IPS DF 6.9 (cell line): ENCODE data around the gene CIAPIN1.
"Not testable (repeated sequence)": the region's sequence is repeated elsewhere in the genome, so short reads cannot be mapped to it uniquely, and the experiment has no call there.

Experiments
- DNase-seq: peaks from one replicate; pipeline ENCODE4 v3.0.0-alpha.2; 2013; ENCODE audit warnings: low read depth, low spot score
- H3K27ac ChIP-seq: one replicate; pipeline ENCODE4 v1.5.1; 2013; ENCODE audit warnings: low read length, control low read depth
- H3K27me3 ChIP-seq: 2 replicates; pipeline ENCODE4 v1.6.1; 2013; ENCODE audit warnings: mild to moderate bottlenecking, low read length; ENCODE audit not compliant: control insufficient read depth, insufficient read depth
- H3K36me3 ChIP-seq: 2 replicates; pipeline ENCODE4 v1.6.1; 2013; ENCODE audit warnings: low read length; ENCODE audit not compliant: control insufficient read depth, insufficient read depth
- H3K4me1 ChIP-seq: 2 replicates; pipeline ENCODE4 v1.6.1; 2013; ENCODE audit warnings: low read length; ENCODE audit not compliant: control insufficient read depth, insufficient read depth
- H3K4me3 ChIP-seq: 2 replicates; pipeline ENCODE4 v1.5.1; 2013; ENCODE audit warnings: mild to moderate bottlenecking, low read length
- H3K9me3 ChIP-seq: 2 replicates; pipeline ENCODE4 v1.6.1; 2013; ENCODE audit warnings: low read length, inconsistent platforms; ENCODE audit not compliant: control insufficient read depth, insufficient read depth
- WGBS: extraction: QIAGEN DNeasy Blood & Tissue Kit; methylation state at CpG from one replicate; pipeline ENCODE4 v1.1.7; 2013; ENCODE audit warnings: mixed read lengths, missing lambda C conversion rate; ENCODE audit not compliant: insufficient read length, insufficient coverage; 5-methylcytosine and 5-hydroxymethylcytosine counted together

The CIAPIN1 gene

DNA sequence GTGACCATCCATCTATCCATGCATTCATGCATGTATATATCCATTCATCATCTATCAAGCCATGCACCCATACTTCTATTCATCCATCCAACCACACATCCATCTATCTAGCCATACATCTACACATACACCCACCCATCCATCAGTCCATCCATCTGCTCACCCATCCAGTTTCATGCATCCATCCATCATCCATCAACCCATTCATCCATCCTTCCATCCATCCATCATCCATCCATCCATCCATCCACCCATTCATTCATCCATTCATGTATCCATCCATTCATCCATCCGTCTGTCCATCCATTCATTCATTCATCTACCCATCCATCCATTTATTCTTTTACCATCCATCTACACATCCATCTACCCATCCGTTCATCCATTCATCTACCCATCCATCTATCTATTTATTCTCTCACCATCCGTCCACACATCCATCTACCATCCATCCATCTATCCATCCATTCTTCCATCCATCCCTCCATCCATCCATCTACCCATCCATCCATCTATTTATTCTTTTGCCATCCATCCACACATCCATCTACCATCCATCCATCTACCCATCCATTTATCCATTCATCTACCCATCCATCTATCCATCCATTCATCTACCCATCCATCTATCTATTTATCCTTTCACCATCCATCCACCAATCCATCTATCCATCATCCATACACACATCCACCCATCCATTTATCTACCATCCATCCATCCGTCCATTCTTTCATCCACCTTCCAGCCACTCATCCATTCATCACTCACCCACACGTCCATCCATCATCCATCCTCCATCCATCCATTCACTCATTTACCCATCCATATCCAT, 39.4 kb downstream of the CIAPIN1 start:
- H3K36me3 ChIP-seq: no peaks in the 10 kb centered on the region; the same call in 1 of the 2 replicates
- H3K27ac ChIP-seq: no peak overlapping the region
- peaks cover 2% of the 10 kb centered on the region; the same call in 1 of the 2 replicates for H3K4me1 ChIP-seq
- no peak for DNase-seq
- H3K4me3 ChIP-seq: no peak overlapping the region
- over 99% methylated on average over 5 of the region's 5 CpGs for WGBS
- H3K27me3 ChIP-seq: no peaks in the 10 kb centered on the region
- H3K9me3 ChIP-seq: no peaks in the 10 kb centered on the region

DNA sequence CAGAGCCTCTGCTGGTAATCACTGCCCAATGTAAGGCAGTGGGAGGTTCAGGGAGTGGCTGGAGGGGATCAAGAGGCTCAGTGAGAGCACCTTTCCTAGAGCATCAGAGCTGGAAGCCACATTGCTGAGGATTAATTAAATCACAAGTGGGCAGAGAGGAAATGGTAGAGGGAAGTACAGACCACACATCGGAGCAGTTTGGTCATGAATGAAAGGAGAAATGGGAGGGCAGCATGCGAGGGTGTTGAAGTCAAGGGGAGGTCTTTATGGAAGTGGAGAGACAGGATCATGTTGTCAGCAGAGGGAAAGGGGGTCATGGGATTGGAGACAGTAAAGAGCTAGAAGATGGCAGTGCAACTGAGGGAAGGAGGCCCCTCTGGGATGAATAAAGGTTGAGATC, 40.3 kb downstream of the CIAPIN1 start:
- Histone ChIP-seq H3K27ac (no peak overlapping the region), H3K9me3 (no peaks in the 10 kb centered on the region), H3K27me3 (no peaks in the 10 kb centered on the region), H3K4me3 (no peak overlapping the region), H3K4me1 (peaks cover 2% of the 10 kb centered on the region; the same call in 1 of the 2 replicates), H3K36me3 (no peaks in the 10 kb centered on the region; the same call in 1 of the 2 replicates)
- no peak for DNase-seq
- whole genome bisulfite sequencing: no CpG with 5 or more reads among the region's 2 CpGs

DNA sequence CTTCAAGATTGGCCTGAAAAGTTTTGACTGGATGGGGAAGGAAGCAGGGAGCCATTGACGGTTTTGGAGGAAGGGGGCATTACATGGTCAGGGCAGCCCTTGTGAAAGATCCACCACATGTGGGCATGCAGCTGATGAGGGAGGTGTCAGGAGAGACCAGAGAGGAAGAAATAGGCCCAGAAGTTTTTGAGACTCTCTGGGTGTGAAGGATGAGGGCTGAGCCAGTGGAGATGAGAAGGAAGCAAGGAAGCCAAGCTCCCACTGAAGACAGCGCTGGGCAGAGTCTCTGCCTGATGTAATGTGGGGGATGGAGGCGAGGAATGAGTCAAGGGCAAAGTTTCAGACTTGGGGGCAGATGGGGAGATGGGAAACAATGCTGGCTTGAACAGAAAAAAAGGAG, 42.1 kb downstream of the CIAPIN1 start:
- no CpG with 5 or more reads among the region's 3 CpGs for WGBS
- H3K36me3 ChIP-seq: no peaks in the 10 kb centered on the region; the same call in 1 of the 2 replicates
- no peak overlapping the region for H3K4me3 ChIP-seq
- no peaks in the 10 kb centered on the region for H3K27me3 ChIP-seq
- H3K9me3 ChIP-seq: no peaks in the 10 kb centered on the region
- H3K27ac ChIP-seq: no peak overlapping the region
- no peak for DNase-seq
- 0 out of 2 replicates have a peak, but pooled peaks cover 1% of the 10 kb centered on the region for H3K4me1 ChIP-seq

DNA sequence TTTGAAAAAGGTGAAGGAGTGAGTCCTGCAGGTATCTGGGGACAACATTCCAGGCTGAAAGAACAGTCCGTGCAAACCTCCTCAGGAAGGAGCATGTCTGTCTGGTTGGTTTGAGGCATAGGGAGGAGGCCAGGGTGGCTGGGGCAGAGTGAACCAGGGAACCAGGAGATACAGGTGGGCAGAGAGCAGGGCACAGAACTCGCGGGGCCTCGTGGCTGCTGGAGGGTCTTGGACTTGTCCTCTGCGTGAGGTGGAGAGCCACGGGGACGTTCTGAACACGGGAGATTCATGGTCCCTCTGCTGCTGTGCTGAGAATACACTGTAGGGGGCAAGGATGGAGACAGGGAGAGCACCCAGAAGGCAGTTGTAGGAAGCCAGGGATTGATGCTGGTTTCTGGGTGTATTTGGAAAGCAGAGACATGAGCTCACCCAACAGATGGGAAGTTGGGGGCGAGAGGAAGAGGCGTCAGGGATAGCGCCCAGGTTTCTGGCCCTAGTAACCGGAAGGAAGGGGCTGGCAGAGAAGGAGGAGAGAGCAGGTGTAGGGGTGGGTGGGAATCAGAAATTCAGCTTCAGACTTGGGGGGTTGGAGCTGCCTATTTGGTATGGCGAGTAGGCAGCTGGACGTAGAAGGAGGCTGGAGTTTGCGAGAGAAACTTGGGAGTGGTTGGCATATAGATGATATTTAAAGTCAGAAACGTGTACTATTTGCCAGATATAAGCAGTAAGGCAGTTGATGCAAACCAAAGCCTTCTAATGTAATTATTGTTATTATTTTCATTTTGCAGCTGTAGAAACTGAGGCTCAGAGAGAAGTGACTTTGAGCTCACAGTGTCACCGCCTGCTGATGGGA, 43.0 kb downstream of the CIAPIN1 start, which contains the start of gene CCL17:
TSS of gene CCL17 (plus strand) at position 803 of the 853 bp plus-strand sequence. CDS start 9,166 bp downstream, outside the sequence.
- Histone ChIP-seq H3K4me1 (no peaks in the 10 kb centered on the region), H3K36me3 (no peaks in the 10 kb centered on the region; the same call in 1 of the 2 replicates), H3K27ac (no peak within 1 kb of the TSS), H3K4me3 (no peak within 1 kb of the TSS), H3K27me3 (no peaks in the 10 kb centered on the region), H3K9me3 (no peaks in the 10 kb centered on the region)
- no peak for DNase-seq
- WGBS: no CpG with 5 or more reads among the region's 17 CpGs

DNA sequence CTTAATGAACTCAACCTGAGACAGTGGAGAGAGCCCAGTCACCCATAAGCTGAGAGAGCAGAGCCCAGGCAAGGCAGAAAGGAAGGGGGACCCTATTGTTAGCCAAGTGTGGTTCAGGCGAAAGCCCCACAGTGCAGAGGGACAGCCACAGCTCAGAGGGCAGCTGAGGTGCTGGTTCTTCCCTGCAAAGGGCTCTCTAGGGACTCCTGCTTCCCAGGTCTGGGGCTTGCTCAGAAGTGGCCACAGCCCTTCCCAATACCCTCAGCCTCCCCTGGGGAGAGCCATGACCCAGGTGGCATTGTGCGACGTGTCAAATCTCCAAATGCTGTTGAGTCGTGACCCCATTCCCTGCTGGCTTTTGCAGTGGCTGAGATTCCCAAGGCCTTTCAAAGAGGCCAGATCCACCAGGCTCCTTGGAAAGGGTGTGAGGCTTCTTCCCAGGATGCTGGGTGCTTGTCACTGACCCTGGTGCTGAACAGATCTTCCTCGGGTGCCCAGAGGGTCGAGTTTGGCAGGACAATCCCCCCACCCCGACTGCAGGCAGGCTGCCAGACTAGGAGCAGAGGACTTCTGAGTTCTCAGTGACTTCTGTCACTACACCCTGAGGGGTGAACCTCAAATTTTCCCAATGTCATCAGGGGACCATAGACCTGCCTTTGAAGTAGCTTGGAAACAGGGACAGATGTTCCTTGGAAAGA, 45.1 kb downstream of the CIAPIN1 start:
- Histone ChIP-seq H3K27me3 (no peaks in the 10 kb centered on the region), H3K36me3 (no peaks in the 10 kb centered on the region; the same call in 1 of the 2 replicates), H3K9me3 (no peaks in the 10 kb centered on the region), H3K27ac (no peak overlapping the region), H3K4me1 (no peaks in the 10 kb centered on the region), H3K4me3 (no peak overlapping the region)
- WGBS: no CpG with 5 or more reads among the region's 7 CpGs
- DNase-seq: no peak

DNA sequence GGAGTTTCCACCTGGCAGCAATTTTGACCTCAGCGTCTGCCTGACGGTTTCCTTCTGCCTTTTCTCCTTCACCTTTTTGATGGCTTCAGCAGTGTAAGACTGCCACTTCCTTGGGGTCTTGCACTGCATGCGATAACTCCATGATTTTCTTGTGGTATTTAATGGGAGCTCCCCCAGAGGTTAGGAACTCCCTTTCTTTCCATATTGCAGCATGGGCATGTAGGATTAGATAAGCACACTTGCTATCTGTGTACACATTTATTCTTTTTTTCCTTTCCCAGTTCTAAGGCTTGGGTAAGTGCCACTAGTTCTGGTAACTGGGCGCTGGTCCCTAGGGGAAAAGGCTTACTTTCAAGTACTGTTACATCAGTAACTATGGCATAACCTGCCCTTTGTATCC, 49.7 kb downstream of the CIAPIN1 start:
- H3K36me3 ChIP-seq, DNase-seq, H3K9me3 ChIP-seq, H3K27ac ChIP-seq, H3K4me1 ChIP-seq, H3K27me3 ChIP-seq, H3K4me3 ChIP-seq: not testable (repeated sequence)
- no CpG with 5 or more reads among the region's 4 CpGs for WGBS

DNA sequence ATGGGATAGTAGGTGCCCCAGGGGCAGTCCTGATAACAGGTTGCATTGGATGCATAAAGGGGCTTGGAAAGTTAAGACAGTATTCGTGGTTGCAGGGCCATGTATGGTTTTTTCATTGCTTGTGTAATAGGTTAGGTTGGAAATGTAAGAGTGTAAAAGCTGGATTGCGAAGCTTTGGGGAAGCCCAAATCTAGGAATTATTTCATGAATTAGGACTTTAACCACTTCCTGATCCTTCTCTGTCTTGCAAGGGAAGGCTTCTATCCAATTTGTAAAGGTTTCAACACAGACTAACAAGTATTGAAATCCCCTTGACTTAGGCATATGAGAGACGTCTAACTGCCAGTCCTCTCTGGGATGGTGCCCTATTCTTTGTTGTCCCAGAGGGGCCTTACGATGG, 50.4 kb downstream of the CIAPIN1 start:
- Histone ChIP-seq H3K27me3 (no peaks in the 10 kb centered on the region), H3K27ac (no peak overlapping the region), H3K4me3 (no peak overlapping the region), H3K9me3 (no peaks in the 10 kb centered on the region), H3K36me3 (no peaks in the 10 kb centered on the region), H3K4me1 (no peaks in the 10 kb centered on the region)
- WGBS: no CpG with 5 or more reads among the region's 4 CpGs
- no peak for DNase-seq

DNA sequence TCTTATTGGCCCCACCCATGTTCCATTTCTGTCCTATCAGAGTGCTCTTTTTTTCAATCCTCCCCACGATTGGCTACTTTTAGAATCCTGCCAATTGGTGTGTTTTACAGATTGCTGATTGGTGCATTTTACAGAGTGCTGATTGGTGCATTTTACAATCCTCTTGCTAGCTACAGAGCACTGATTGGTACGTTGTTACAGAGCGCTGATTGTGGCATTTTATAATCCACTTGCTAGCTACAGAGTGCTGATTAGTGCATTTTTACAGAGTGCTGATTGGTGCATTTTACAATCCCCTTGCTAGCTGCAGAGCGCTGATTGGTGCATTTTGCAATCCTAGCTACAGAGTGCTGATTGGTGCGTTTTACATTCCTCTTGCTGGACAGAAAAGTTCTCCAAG, 52.2 kb downstream of the CIAPIN1 start:
- DNase-seq: no peak
- Histone ChIP-seq H3K27ac (no peak overlapping the region), H3K36me3 (no peaks in the 10 kb centered on the region), H3K4me1 (no peaks in the 10 kb centered on the region), H3K9me3 (no peaks in the 10 kb centered on the region), H3K4me3 (no peak overlapping the region), H3K27me3 (no peaks in the 10 kb centered on the region)
- WGBS: no CpG with 5 or more reads among the region's 5 CpGs

DNA sequence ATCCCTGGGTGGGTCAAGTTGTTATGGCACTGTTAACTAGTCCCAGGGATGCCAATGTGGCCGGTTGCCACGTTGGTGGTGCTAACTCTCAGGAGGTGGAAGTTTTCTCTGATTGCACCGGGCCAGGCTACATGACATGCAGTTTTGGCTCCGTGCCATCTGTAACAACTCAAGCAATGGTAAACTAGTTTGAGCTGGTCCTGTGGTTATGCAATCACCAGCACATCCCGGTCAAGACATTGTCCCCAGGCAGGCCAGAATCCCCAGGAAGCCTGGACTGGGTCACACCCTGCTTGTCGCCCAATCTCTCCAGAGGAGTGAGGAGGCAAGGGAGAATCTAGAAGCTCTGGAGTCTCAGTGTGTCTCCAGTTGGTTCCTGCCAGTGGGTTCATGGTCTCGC, 52.7 kb downstream of the CIAPIN1 start:
- Histone ChIP-seq H3K27ac (no peak overlapping the region), H3K9me3 (no peaks in the 10 kb centered on the region), H3K4me3 (no peak overlapping the region), H3K4me1 (no peaks in the 10 kb centered on the region), H3K36me3 (no peaks in the 10 kb centered on the region), H3K27me3 (no peaks in the 10 kb centered on the region)
- no CpG with 5 or more reads among the region's 7 CpGs for WGBS
- DNase-seq: no peak

DNA sequence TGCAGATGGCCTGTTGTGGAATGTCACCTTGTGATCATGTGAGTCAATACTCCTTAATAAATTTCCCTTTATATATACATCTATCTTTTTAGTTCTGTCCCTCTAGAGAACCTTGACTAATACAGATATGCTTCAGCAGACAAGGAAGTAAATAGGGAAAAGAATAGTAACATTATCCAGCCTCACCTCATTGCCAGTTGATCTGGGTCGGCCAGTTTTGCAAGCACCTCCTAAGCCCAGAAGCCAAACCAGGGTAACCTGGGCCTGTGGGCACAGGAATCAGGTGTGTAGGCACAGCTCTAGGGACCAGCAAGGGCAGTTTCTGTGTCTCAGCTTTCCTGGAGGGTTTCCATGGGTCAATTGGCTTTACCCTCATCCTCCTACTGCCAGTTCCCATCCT, 54.5 kb downstream of the CIAPIN1 start:
- no CpG with 5 or more reads among the region's 1 CpG for WGBS
- H3K27ac ChIP-seq: no peak overlapping the region
- H3K9me3 ChIP-seq: no peaks in the 10 kb centered on the region
- H3K4me3 ChIP-seq: no peak overlapping the region
- H3K4me1 ChIP-seq: no peaks in the 10 kb centered on the region
- H3K36me3 ChIP-seq: no peaks in the 10 kb centered on the region
- H3K27me3 ChIP-seq: no peaks in the 10 kb centered on the region
- DNase-seq: no peak
